Islet of Langerhans (tissue), 1 donor: Measurements from ENCODE around the gene TMEM51.

Experiments
- FAIRE-seq: peaks from one replicate; lab custom pipeline; 2011; peaks lifted over from hg19 to GRCh38; lab: Jason Lieb, UNC

TMEM51 gene

GRCh38 chr1:15197591-15198447, 44.3 kb downstream of the TMEM51 start:
- no peak for FAIRE-seq

- FAIRE-seq = no peak
These were observed 45.1 kb downstream of the TMEM51 start for GRCh38 chr1:15198684-15199083.

- no peak for FAIRE-seq
These were observed 47.7 kb downstream of the TMEM51 start for GRCh38 chr1:15201221-15201620.

- no peak for FAIRE-seq
These were observed 48.5 kb downstream of the TMEM51 start for GRCh38 chr1:15201849-15202551.

- no peak for FAIRE-seq
These were observed 51.4 kb downstream of the TMEM51 start for GRCh38 chr1:15204931-15205330.

- no peak for FAIRE-seq
These were observed 52.2 kb downstream of the TMEM51 start for GRCh38 chr1:15205586-15206346.

GRCh38 chr1:15206418-15207030, 53.0 kb downstream of the TMEM51 start:
- FAIRE-seq = no peak

- FAIRE-seq = no peak
These were observed 53.7 kb downstream of the TMEM51 start for GRCh38 chr1:15207031-15207828.

GRCh38 chr1:15207829-15208429, 54.4 kb downstream of the TMEM51 start:
- no peak for FAIRE-seq

GRCh38 chr1:15210651-15211375, 57.3 kb downstream of the TMEM51 start:
- no peak for FAIRE-seq

GRCh38 chr1:15211424-15211823, 57.9 kb downstream of the TMEM51 start:
- no peak for FAIRE-seq

GRCh38 chr1:15212216-15212953, 58.8 kb downstream of the TMEM51 start:
- no peak for FAIRE-seq

- no peak for FAIRE-seq
These were observed 59.4 kb downstream of the TMEM51 start for GRCh38 chr1:15212954-15213291.

GRCh38 chr1:15213341-15213821, 59.8 kb downstream of the TMEM51 start:
- FAIRE-seq = no peak

- FAIRE-seq = no peak
These were observed 61.0 kb downstream of the TMEM51 start for GRCh38 chr1:15214527-15214926.

GRCh38 chr1:15215116-15215515, 61.6 kb downstream of the TMEM51 start:
- no peak for FAIRE-seq

- FAIRE-seq = no peak
These were observed 64.1 kb downstream of the TMEM51 start for GRCh38 chr1:15217654-15218053.

- FAIRE-seq = no peak
These were observed 65.0 kb downstream of the TMEM51 start for GRCh38 chr1:15218287-15219279.
